Testis (tissue), 2 donors: Measurements from ENCODE around the gene NEMP2.

ENCODE experiments used
- POLR2A ChIP-seq: fragments of 450-650 bp; IDR thresholded peaks from one replicate; pipeline ENCODE4 v1.6.1; 2017; ENCODE audit warnings: antibody characterized with exemption, mild to moderate bottlenecking, moderate library complexity
- TF ChIP-seq, protein P1 (sequence below), 3 experiments: fragments of 450-650 bp in 2 of 3; fragments of 200-600 bp in 1 of 3; sonication (generic) in 1 of 3; IDR thresholded peaks; one replicate each; pipeline ENCODE4 v1.5.1; 2016 to 2019; ENCODE audit warnings: antibody characterized with exemption in 3 of 3, mild to moderate bottlenecking in 2 of 3, moderate library complexity in 1 of 3

DNA sequence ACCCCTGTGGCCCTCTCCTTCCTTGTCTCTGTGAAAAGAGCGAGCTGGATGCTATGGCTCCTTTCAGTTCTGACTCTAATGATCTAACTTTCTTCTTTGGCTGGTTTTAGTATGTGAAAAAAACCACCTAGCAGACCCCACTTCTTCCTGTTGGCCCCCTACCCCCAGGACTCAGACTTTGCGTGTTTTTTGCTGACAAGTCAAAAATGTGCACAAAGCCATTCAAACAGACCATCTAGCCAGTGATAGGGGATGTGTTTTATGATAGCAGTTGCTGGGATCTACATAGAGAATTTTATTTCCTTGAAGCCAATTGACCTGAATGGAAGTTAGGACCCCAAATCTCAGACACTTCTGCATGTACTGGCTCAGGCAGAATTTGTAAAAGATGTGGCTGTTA lies 77.3 kb downstream of the NEMP2 start:
- no peak for TF ChIP-seq POLR2A
- TF ChIP-seq, protein P1, sequence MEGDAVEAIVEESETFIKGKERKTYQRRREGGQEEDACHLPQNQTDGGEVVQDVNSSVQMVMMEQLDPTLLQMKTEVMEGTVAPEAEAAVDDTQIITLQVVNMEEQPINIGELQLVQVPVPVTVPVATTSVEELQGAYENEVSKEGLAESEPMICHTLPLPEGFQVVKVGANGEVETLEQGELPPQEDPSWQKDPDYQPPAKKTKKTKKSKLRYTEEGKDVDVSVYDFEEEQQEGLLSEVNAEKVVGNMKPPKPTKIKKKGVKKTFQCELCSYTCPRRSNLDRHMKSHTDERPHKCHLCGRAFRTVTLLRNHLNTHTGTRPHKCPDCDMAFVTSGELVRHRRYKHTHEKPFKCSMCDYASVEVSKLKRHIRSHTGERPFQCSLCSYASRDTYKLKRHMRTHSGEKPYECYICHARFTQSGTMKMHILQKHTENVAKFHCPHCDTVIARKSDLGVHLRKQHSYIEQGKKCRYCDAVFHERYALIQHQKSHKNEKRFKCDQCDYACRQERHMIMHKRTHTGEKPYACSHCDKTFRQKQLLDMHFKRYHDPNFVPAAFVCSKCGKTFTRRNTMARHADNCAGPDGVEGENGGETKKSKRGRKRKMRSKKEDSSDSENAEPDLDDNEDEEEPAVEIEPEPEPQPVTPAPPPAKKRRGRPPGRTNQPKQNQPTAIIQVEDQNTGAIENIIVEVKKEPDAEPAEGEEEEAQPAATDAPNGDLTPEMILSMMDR (IDR thresholded peaks at IDR 0.05): no peak
